PC-3 (cell line): ENCODE measurements around the gene GPBP1L1. TPM values are rescaled to one million over a fixed set of nuclear protein-coding genes. Genes with fewer than 3 reads are reported as not detected.
"Not testable (repeated sequence)": the region's sequence is repeated elsewhere in the genome, so short reads cannot be mapped to it uniquely, and the experiment has no call there.

ENCODE experiments used
- ATAC-seq: fragments of 200-7000 bp; cut with Tn5 transposase; 2 replicates; pipeline ENCODE4 v1.9.1; 2020; ENCODE audit warnings: mild to moderate bottlenecking, moderate library complexity
- BruUV-seq: library from RNA; stranded (reverse); fragments of 400-500 nt; replicated peaks from 2 replicates; lab custom pipeline; 2021; lab: Mats Ljungman, UMichigan
- CTCF ChIA-PET: fragments of 300-600 bp; sonication (Branson Sonifier 250); formaldehyde crosslinking; loops from one replicate; lab custom pipeline; 2022; ENCODE audit warnings: antibody characterized with exemption; lab: Charles Lee
- POLR2A ChIA-PET: fragments of 300-600 bp; sonication (Branson Sonifier 250); formaldehyde crosslinking; loops from one replicate; lab custom pipeline; 2022; ENCODE audit warnings: antibody characterized with exemption; ENCODE audit not compliant: unreplicated experiment; lab: Charles Lee
- DNase-seq: peaks from one replicate; pipeline ENCODE4 v3.0.0-alpha.2; 2015
- H2AFZ ChIP-seq: fragments of 300-600 bp; sonication (generic); 2 replicates; pipeline ENCODE4 v1.6.0; 2016; ENCODE audit warnings: antibody characterized with exemption, low read length
- H3F3A ChIP-seq: fragments of 300-600 bp; sonication (generic); one replicate; pipeline ENCODE4 v1.6.0; 2017; ENCODE audit warnings: antibody characterized with exemption, low read length, control low read depth, mild to moderate bottlenecking; ENCODE audit not compliant: unreplicated experiment
- H3K27ac ChIP-seq: fragments of 300-600 bp; sonication (generic); 2 replicates; pipeline ENCODE4 v1.5.1; 2016; ENCODE audit warnings: mild to moderate bottlenecking, low read length
- H3K27me3 ChIP-seq: fragments of 300-600 bp; sonication (generic); 2 replicates; pipeline ENCODE4 v1.6.1; 2016; ENCODE audit warnings: low read length, mixed read lengths
- H3K36me3 ChIP-seq: fragments of 300-600 bp; sonication (generic); 2 replicates; pipeline ENCODE4 v1.6.1; 2016; ENCODE audit warnings: low read depth, mixed run types, low read length, mixed read lengths
- H3K4me1 ChIP-seq: fragments of 300-600 bp; sonication (generic); 2 replicates; pipeline ENCODE4 v1.5.1; 2016; ENCODE audit warnings: low read length; ENCODE audit not compliant: insufficient read depth
- H3K4me2 ChIP-seq: fragments of 300-600 bp; sonication (generic); 2 replicates; pipeline ENCODE4 v1.6.0; 2016; ENCODE audit warnings: low read length
- H3K4me3 ChIP-seq: fragments of 300-600 bp; sonication (generic); 2 replicates; pipeline ENCODE4 v1.5.1; 2016; ENCODE audit warnings: mild to moderate bottlenecking, low read length, mixed read lengths
- H3K79me2 ChIP-seq: fragments of 300-600 bp; sonication (generic); 2 replicates; pipeline ENCODE4 v1.6.1; 2017; ENCODE audit warnings: low read length, mixed read lengths
- H3K9ac ChIP-seq: fragments of 300-600 bp; sonication (generic); 2 replicates; pipeline ENCODE4 v1.6.0; 2016; ENCODE audit warnings: mild to moderate bottlenecking, low read length
- H3K9me2 ChIP-seq: fragments of 300-600 bp; sonication (generic); replicated peaks from 2 replicates; pipeline ENCODE4 v1.6.1; 2016; ENCODE audit warnings: mixed run types, low read length, mixed read lengths
- H3K9me3 ChIP-seq: fragments of 300-600 bp; sonication (generic); 2 replicates; pipeline ENCODE4 v1.6.1; 2016; ENCODE audit warnings: low read length, mixed read lengths
- H4K20me1 ChIP-seq: fragments of 300-600 bp; sonication (generic); 2 replicates; pipeline ENCODE4 v1.6.1; 2016; ENCODE audit warnings: low read length, mixed read lengths
- EZH2 ChIP-seq: fragments of 300-600 bp; sonication (generic); IDR thresholded peaks from one replicate; pipeline ENCODE4 v1.6.1; 2017; ENCODE audit warnings: antibody characterized with exemption, mild to moderate bottlenecking, low read length; ENCODE audit not compliant: unreplicated experiment
- EZH2phosphoT487 ChIP-seq: fragments of 300-600 bp; sonication (generic); IDR thresholded peaks from 2 replicates; pipeline ENCODE4 v1.6.1; 2018; ENCODE audit warnings: mild to moderate bottlenecking, antibody characterized with exemption, low read length, borderline replicate concordance
- intact Hi-C: fragments of 100-400 bp; cut with micrococcal nuclease; formaldehyde crosslinking; loops from 2 replicates; pipeline ENCODE4 v1.9.0; 2023
- total RNA-seq: library from RNA; depleted of rRNA; stranded (reverse); fragments of >200 nt; gene quantifications from 2 replicates; pipeline ENCODE4 v1.2.3, GENCODE V29; 2014
- TF ChIP-seq, protein P1 (sequence below): fragments of 300-600 bp; sonication (generic); conservative IDR thresholded peaks from 2 replicates; pipeline ENCODE4 v1.5.1; 2017; ENCODE audit warnings: antibody characterized with exemption, low read depth, mild to moderate bottlenecking, low read length

Gene GPBP1L1
- total RNA-seq, 1 experiment from 2014 or later, result 63.0 TPM

DNA sequence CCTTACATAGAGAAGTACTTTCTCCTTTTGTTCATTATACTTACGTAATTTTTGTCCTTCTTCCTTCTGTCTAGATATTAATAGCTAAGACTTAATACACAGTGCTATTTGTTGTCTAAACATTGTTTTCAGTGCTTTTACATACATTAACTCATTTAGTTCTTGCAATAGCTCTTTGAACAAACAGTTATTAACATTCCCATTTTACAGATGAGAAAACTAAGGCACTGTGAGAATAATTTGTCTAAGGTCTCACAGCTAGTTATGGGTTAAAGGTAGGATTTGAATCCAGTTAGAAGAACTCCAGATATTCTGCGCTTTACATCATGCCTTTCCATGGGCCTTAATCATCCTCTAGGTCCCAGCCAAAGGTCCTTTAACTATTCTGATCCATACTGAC, 82.1 kb downstream of the GPBP1L1 start:
- DNase-seq (no peak), ATAC-seq (no peak)
- no peak overlapping the region for H2AFZ ChIP-seq
- ChIA-PET POLR2A (no interaction called here), CTCF (no interaction called here)
- H3K4me3 ChIP-seq, result no peak overlapping the region
- H3K4me1 ChIP-seq, result no peaks in the 10 kb centered on the region
- TF ChIP-seq EZH2 (no peak), EZH2phosphoT487 (no peak)
- TF ChIP-seq, protein P1, sequence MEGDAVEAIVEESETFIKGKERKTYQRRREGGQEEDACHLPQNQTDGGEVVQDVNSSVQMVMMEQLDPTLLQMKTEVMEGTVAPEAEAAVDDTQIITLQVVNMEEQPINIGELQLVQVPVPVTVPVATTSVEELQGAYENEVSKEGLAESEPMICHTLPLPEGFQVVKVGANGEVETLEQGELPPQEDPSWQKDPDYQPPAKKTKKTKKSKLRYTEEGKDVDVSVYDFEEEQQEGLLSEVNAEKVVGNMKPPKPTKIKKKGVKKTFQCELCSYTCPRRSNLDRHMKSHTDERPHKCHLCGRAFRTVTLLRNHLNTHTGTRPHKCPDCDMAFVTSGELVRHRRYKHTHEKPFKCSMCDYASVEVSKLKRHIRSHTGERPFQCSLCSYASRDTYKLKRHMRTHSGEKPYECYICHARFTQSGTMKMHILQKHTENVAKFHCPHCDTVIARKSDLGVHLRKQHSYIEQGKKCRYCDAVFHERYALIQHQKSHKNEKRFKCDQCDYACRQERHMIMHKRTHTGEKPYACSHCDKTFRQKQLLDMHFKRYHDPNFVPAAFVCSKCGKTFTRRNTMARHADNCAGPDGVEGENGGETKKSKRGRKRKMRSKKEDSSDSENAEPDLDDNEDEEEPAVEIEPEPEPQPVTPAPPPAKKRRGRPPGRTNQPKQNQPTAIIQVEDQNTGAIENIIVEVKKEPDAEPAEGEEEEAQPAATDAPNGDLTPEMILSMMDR, result no peak
- H3K27me3 ChIP-seq, result no peaks in the 10 kb centered on the region
- no peaks in the 10 kb centered on the region for H3K9me3 ChIP-seq
- no peak overlapping the region for H3K4me2 ChIP-seq
- H3K36me3 ChIP-seq, result peaks cover 65% of the 10 kb centered on the region
- no TSS peak for BruUV-seq
- H3K79me2 ChIP-seq, result peaks cover 40% of the 10 kb centered on the region
- H3K27ac ChIP-seq, result no peak overlapping the region
- H3F3A ChIP-seq, result no peaks in the 10 kb centered on the region
- peaks cover 24% of the 10 kb centered on the region; the same call in 1 of the 2 replicates for H4K20me1 ChIP-seq
- H3K9ac ChIP-seq, result no peak overlapping the region
- intact Hi-C loops, result no loop called here
- H3K9me2 ChIP-seq, result no peaks in the 10 kb centered on the region

DNA sequence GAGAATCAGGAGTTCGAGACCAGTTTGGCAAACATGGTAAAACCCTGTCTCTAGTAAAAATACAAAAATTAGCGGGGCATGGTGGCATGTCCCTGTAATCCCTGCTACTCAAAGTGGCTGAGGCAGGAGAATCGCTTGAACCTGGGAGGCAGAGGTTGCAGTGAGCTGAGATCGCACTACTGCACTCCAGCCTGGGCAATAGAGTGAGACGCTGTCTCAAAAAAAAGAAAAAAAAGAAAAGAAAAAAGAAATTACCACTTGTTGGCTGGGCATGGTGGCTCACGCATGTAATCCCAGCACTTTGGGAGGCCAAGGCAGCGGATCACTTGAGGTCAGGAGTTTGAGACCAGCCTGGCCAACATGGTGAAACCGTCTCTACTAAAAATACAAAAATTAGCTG, 89.6 kb downstream of the GPBP1L1 start:
- Histone ChIP-seq H4K20me1 (peaks cover 35% of the 10 kb centered on the region), H3K79me2 (peaks cover 86% of the 10 kb centered on the region), H3K36me3 (peaks cover 46% of the 10 kb centered on the region)
- H3K9me3 ChIP-seq, H3K9me2 ChIP-seq, CTCF ChIA-PET, POLR2A ChIA-PET, intact Hi-C loops, H3K4me1 ChIP-seq, BruUV-seq, H3K9ac ChIP-seq, H3K27ac ChIP-seq, H3F3A ChIP-seq, H3K27me3 ChIP-seq, H3K4me2 ChIP-seq, DNase-seq, H2AFZ ChIP-seq, ATAC-seq, H3K4me3 ChIP-seq: not testable (repeated sequence)

DNA sequence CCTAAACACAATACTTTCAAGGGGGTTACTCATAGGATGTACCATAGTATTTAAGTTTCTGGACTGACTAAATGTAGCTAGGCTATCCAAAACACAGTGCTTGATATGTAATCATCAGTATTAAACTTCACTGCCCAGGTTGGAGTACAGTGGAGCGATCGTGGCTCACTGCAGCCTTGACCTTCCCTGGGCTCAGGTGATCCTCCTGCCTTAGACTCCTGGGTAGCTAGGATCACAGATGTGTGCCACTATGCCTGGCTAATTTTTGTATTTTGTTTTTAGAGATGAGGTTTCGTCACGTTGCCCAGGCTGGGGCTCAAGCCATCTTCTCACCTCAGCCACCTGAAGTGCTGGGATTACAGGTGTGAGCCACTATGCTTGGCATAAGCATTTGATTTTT, 91.9 kb downstream of the GPBP1L1 start:
- H3K4me1 ChIP-seq, result no peaks in the 10 kb centered on the region
- H3K36me3 ChIP-seq, result peaks cover 51% of the 10 kb centered on the region
- TF ChIP-seq EZH2, result no peak
- no peak for TF ChIP-seq EZH2phosphoT487
- TF ChIP-seq, protein P1, result no peak
- POLR2A ChIA-PET, result no interaction called here
- DNase-seq, result no peak
- no peak overlapping the region for H3K4me3 ChIP-seq
- no peak for ATAC-seq
- no peaks in the 10 kb centered on the region for H3K9me2 ChIP-seq
- no peak overlapping the region for H3K9ac ChIP-seq
- no peak overlapping the region for H3K4me2 ChIP-seq
- no peaks in the 10 kb centered on the region for H3F3A ChIP-seq
- H3K79me2 ChIP-seq, result peaks cover 89% of the 10 kb centered on the region
- H3K27ac ChIP-seq, result no peak overlapping the region
- no peaks in the 10 kb centered on the region for H3K27me3 ChIP-seq
- intact Hi-C loops, result no loop called here
- CTCF ChIA-PET, result no interaction called here
- H4K20me1 ChIP-seq, result peaks cover 45% of the 10 kb centered on the region
- no peak overlapping the region for H2AFZ ChIP-seq
- BruUV-seq, result no TSS peak
- H3K9me3 ChIP-seq, result no peaks in the 10 kb centered on the region
